ENCODE measurements around the gene PHF2. TPM values are rescaled to one million over a fixed set of nuclear protein-coding genes. Genes with fewer than 3 reads are reported as not detected.

The PHF2 gene
- total RNA-seq, 1 experiment from 2014 or later, result 11.6 TPM

GRCh38 chr9:93565089-93565488, 11.3 kb upstream of the PHF2 start:
- no peak overlapping the region for H3K27ac Mint-ChIP-seq
- peaks cover 42% of the 10 kb centered on the region for H3K36me3 Mint-ChIP-seq
- ChIA-PET CTCF (interaction anchor here (1.1 to 2.1 kb wide), 2 partner anchors 31 to 52 kb away, joined by 3 to 9 read pairs; no protein-coding TSS in a partner anchor), POLR2A (no interaction called here)
- DNase-seq (ENCODE audit: low spot score) (no peak), ATAC-seq (no peak)
- H3K4me1 Mint-ChIP-seq, result peaks cover 8% of the 10 kb centered on the region; the same call in 1 of the 2 replicates
- H3K9me3 Mint-ChIP-seq, result no peaks in the 10 kb centered on the region
- no peak for TF ChIP-seq TEAD1 (CRISPR knock-in tag; IDR thresholded peaks at IDR 0.05)
- no peak for TF ChIP-seq ZNF425 (CRISPR knock-in tag; conservative IDR thresholded peaks at IDR 0.05)
- H3K4me3 Mint-ChIP-seq, result no peak overlapping the region
- H3K27me3 Mint-ChIP-seq (ENCODE audit: low read depth), result no peaks in the 10 kb centered on the region

- H3K27me3 Mint-ChIP-seq (ENCODE audit: low read depth), result peaks cover 7% of the 10 kb centered on the region
- H3K4me1 Mint-ChIP-seq, result peaks cover 8% of the 10 kb centered on the region; the same call in 1 of the 2 replicates
- TF ChIP-seq SMAD3 (CRISPR knock-in tag; IDR thresholded peaks at IDR 0.05; ENCODE audit: borderline replicate concordance) (no peak), ZNF423 (CRISPR knock-in tag; IDR thresholded peaks at IDR 0.05) (peak; percentile 27; the same call in 1 of the 2 replicates), USF2 (CRISPR knock-in tag; IDR thresholded peaks at IDR 0.05) (no peak), GRHL2 (CRISPR knock-in tag; IDR thresholded peaks at IDR 0.05; ENCODE audit: insufficient replicate concordance, severe bottlenecking) (no peak), ATF3 (CRISPR knock-in tag; conservative IDR thresholded peaks at IDR 0.05) (no peak), ZNF138 (CRISPR knock-in tag; conservative IDR thresholded peaks at IDR 0.05) (no peak), AFF4 (CRISPR knock-in tag; IDR thresholded peaks at IDR 0.05; ENCODE audit: borderline replicate concordance) (no peak), E2F4 (CRISPR knock-in tag; IDR thresholded peaks at IDR 0.05; ENCODE audit: borderline replicate concordance, low read depth) (no peak), CDX4 (CRISPR knock-in tag; IDR thresholded peaks at IDR 0.05; ENCODE audit: borderline replicate concordance) (no peak), ZNF512 (CRISPR knock-in tag; IDR thresholded peaks at IDR 0.05; ENCODE audit: borderline replicate concordance) (no peak), ZBTB43 (CRISPR knock-in tag; IDR thresholded peaks at IDR 0.05) (0 out of 2 replicates have a peak, but pooled peaks have one; percentile 44), SP1 (CRISPR knock-in tag; conservative IDR thresholded peaks at IDR 0.05) (peak; percentile 83), TEAD1 (CRISPR knock-in tag; IDR thresholded peaks at IDR 0.05) (peak; percentile 74), ZNF232 (CRISPR knock-in tag; IDR thresholded peaks at IDR 0.05) (0 out of 2 replicates have a peak, but pooled peaks have one; percentile 17), RORB (CRISPR knock-in tag; IDR thresholded peaks at IDR 0.05) (no peak), MAX (CRISPR knock-in tag; IDR thresholded peaks at IDR 0.05) (peak; percentile 61), GTF2I (CRISPR knock-in tag; conservative IDR thresholded peaks at IDR 0.05) (no peak), ZNF219 (CRISPR knock-in tag; IDR thresholded peaks at IDR 0.05; ENCODE audit: borderline replicate concordance) (no peak)
These were observed 9.7 kb upstream of the PHF2 start for GRCh38 chr9:93566408-93567270.

More at GRCh38 chr9:93566408-93567270, 9.7 kb upstream of the PHF2 start:
- ATAC-seq (peak; percentile 91), DNase-seq (ENCODE audit: low spot score) (peak; percentile 98)
- ChIA-PET CTCF (interaction anchor here (0.6 to 2.3 kb wide), 55 partner anchors 9 to 641 kb away, joined by 3 to 34 read pairs (median 4); partner anchors contain the start of genes FAM120AOS and PHF2), POLR2A (interaction anchor here (1.2 kb wide), 2 partner anchors 16 to 116 kb away, joined by 4 to 5 read pairs; no protein-coding TSS in a partner anchor)
- Mint-ChIP-seq H3K4me3 (peak overlapping the region; percentile 72), H3K27ac (peak overlapping the region; percentile 76), H3K9me3 (peaks cover 13% of the 10 kb centered on the region), H3K36me3 (peaks cover 43% of the 10 kb centered on the region)
